ENCODE results near the gene KIAA1328. TPM values are rescaled to one million over a fixed set of nuclear protein-coding genes. Genes with fewer than 3 reads are reported as not detected.

KIAA1328 gene
- total and polyA plus RNA-seq, 2 donors (not counting 3 experiments of a cell fraction or from before 2014, with no cell fraction given), result 2.7 to 6.5 TPM

- H3K79me2 ChIP-seq (ENCODE audit: control insufficient read depth, insufficient read depth, low read length), result no peaks in the 10 kb centered on the region
- no TSS peak for BruUV-seq (replicated peaks)
- CTCF ChIA-PET, result no interaction called here
- no peak overlapping the region for H3K27ac ChIP-seq (ENCODE audit: insufficient read depth, low read depth, low read length)
- H3K4me2 ChIP-seq (ENCODE audit: insufficient read depth, low read length), result no peak overlapping the region
- POLR2A ChIA-PET, result no interaction called here
- intact Hi-C loops (cut with micrococcal nuclease) (no loop called here), dilution Hi-C loops (cut with MboI; ENCODE audit: extremely low pct_ligation_motif_present, low sequenced_read_pairs) (no loop called here)
- no peaks in the 10 kb centered on the region for H3K36me3 ChIP-seq (ENCODE audit: control insufficient read depth in 2 of 2, extremely low read depth in 1 of 2, insufficient read depth in 2 of 2, low read length in 2 of 2)
- no peak for TF ChIP-seq GATA2 (IDR thresholded peaks at IDR 0.05; ENCODE audit: insufficient read depth, insufficient read length, low read depth, low read length)
- no peak for TF ChIP-seq POLR2A (IDR thresholded peaks at IDR 0.05; ENCODE audit: low read depth, low read length)
- TF ChIP-seq CTCF (IDR thresholded peaks at IDR 0.05; ENCODE audit: extremely low read depth in 1 of 2, insufficient read depth in 1 of 2, low read depth in 1 of 2, low read length in 2 of 2), result no peak
- TF ChIP-seq FOS (IDR thresholded peaks at IDR 0.05; ENCODE audit: borderline replicate concordance, insufficient read depth, low read length), result no peak
- no peak for TF ChIP-seq POLR2AphosphoS5 (IDR thresholded peaks at IDR 0.05; ENCODE audit: insufficient read depth, low read depth, low read length)
- TF ChIP-seq JUN (IDR thresholded peaks at IDR 0.05; ENCODE audit: borderline replicate concordance, insufficient read depth, insufficient read length, low read depth), result no peak
- TF ChIP-seq MYC (IDR thresholded peaks at IDR 0.05; ENCODE audit: low read depth, low read length), result no peak
- no peak for TF ChIP-seq MAX (IDR thresholded peaks at IDR 0.05; ENCODE audit: insufficient read depth, insufficient read length)
- TF ChIP-seq EZH2 (IDR thresholded peaks at IDR 0.05; ENCODE audit: borderline replicate concordance, low read depth, low read length, severe bottlenecking), result no peak
- H4K20me1 ChIP-seq (replicated peaks; ENCODE audit: control insufficient read depth, extremely low read depth, insufficient read depth, low read length), result no peaks in the 10 kb centered on the region
- no peaks in the 10 kb centered on the region for H3K9me1 ChIP-seq (replicated peaks; ENCODE audit: control insufficient read depth, extremely low read depth, insufficient read depth, low read length)
- H3K27me3 ChIP-seq (ENCODE audit: control insufficient read depth in 2 of 2, insufficient read depth in 2 of 2, low read length in 2 of 2), result peaks cover 11 to 25% of the 10 kb centered on the region in 2 experiments
- H2AFZ ChIP-seq (ENCODE audit: low read depth, low read length), result no peak overlapping the region
- H3K9ac ChIP-seq (replicated peaks; ENCODE audit: extremely low read depth, insufficient read depth, low read length), result no peak overlapping the region
- no peaks in the 10 kb centered on the region for H3K9me3 ChIP-seq (replicated peaks; ENCODE audit: control insufficient read depth, insufficient read depth, low read length)
- no peak overlapping the region for H3K4me3 ChIP-seq (replicated peaks in 1 of 3; ENCODE audit: insufficient read depth in 1 of 3, low read depth in 1 of 3, low read length in 3 of 3)
- no peaks in the 10 kb centered on the region for H3K4me1 ChIP-seq (ENCODE audit: control insufficient read depth, extremely low read depth, insufficient read depth, low read length)
- DNase-seq (ENCODE audit: low read depth, low spot score), result no peak
- FAIRE-seq, result no peak
Observed at GRCh38 chr18:37242091-37242490, 413.2 kb downstream of the KIAA1328 start.
